DMS153 treated with DMSO at 0.1 percent for 48 hours (cell line): ENCODE results near the gene RAD51B.

Source experiments
- DNase-seq: peaks from one replicate; lab custom pipeline; 2025; ENCODE audit not compliant: unreplicated experiment; lab: John Stamatoyannopoulos, UW

The RAD51B gene

DNA sequence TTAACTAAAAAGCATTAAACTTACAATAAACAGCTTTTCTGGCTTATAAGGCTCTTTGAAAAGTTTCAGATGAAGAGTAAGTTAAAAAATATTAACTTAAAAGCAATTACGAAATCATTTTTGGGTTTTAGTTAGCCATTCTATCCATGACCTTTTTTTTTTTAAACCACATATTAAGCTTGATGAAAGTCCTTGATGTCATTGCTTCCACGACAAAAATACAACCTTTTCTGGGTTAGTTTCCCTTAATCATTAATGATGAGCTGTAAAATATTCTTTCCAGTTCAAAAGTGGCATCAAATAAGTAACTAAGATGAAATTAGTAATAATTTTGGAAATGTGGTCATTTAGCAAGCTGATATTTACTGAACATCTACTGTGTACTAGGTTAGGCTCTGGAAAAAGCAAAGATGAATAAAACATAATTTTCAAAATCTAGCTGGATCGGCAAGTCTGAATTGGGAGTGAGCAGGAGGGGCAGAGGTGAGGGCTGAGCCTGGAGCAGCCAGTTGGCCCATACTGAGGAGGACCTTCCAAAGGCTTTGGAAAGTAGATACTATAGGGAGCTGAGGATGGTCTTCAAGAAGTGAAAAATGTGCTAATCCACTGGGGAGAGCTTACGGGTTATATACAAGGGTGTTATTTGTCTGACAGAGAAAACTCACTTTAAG is 628.1 kb downstream of the RAD51B start:
- DNase-seq = no peak

DNA sequence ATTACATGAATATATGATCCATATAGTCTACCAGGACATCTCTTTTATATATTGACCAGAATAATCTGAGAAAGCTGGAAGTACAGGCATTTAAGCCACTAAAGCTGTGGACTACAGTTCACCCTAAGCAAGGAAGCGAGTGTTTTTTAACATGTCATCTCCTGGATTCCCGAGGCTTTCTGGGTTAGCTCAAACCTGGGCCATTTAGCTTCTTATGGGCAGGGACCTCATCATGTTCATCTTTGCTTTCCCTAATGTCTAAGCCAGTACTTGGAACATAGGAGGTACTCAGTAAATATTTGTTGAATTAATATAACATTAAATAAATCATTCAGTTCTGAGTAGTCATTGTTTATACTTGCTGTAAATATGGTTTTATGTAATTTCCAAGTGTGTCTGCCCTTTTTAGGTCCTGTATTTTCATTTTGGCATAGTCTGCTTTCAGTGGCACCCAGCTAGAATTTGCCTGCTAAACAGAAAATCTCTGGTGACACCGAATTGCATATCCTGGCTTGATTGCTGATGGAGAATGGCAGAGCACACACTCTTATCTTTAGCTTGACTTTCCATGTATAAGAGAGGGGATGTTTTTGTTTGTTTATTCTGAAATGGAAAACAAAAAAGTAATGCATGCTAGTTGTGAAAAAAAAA is 628.8 kb downstream of the RAD51B start:
- no peak for DNase-seq

- DNase-seq = no peak
Observed at GRCh38 chr14:68449561-68450181, 630.1 kb downstream of the RAD51B start.

DNA sequence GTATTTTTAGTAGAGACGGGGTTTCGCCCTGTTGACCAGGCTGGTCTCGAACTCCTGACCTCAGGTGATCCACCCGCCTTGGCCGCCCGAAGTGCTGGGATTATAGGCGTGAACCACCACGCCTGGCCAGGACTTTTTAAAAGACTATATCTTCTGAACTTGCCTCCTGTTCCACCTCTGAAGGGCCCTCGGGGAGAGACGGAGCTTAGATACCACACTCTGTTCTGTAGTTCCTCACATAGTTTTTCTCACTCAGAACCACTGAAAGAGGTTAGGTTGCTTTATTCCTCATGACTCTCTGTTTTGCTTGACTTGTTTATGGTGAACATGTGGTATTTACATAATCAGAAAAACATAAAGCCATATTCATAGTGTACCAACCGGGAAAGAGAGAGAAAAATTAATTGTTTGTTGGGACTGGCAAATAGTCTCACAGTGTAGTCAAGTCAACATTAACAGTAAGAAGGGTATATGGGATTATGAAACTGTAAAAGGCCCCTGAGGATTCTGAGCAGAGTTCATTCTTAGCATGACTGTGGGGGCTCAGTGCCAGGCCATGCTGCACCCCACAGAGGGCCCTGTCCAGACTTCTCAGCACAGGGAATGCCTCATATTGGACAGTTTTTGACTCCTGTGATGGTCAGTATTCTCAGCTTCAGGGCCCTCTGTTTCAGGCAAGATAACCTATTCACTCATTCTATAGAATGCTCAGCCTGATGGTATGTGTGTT is 631.0 kb downstream of the RAD51B start:
- DNase-seq = no peak

DNA sequence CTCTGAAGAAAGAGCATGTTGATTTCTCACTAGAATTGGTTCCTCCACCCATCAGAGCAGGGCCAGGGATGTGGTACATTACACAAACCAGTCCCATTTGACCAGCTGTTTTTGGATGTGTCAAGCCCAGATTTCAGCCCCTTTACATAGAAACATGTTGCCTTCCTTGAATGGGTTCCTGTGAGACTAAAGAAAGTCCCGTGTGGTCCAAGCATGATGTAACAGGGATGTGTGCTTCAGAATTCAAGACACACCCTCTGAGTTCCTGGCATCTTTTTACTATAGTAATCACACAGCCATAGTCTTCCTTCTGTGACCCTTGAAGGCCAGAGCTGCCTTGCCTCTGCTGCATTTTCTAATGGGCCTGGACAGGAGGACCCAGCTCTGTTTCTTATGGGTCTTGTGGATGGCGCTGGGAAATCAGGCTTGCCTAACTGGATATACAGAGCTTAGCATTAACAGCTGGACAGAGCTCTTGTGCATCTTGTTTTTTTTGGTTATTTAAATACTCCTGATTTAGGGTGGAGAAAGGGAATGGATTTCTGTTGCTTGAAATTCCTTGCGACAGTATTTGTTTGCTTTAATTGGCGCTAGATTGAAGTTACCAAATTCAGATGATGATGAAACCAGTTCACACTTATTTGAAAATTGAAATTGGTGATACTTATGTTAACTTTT is 632.3 kb downstream of the RAD51B start:
- DNase-seq = no peak

GRCh38 chr14:68458253-68458652 is 638.7 kb downstream of the RAD51B start:
- no peak for DNase-seq

- DNase-seq = peak; percentile 36
Observed at GRCh38 chr14:68458840-68459469, 639.4 kb downstream of the RAD51B start.

- DNase-seq = no peak
Observed at GRCh38 chr14:68459480-68460136, 640.0 kb downstream of the RAD51B start.

DNA sequence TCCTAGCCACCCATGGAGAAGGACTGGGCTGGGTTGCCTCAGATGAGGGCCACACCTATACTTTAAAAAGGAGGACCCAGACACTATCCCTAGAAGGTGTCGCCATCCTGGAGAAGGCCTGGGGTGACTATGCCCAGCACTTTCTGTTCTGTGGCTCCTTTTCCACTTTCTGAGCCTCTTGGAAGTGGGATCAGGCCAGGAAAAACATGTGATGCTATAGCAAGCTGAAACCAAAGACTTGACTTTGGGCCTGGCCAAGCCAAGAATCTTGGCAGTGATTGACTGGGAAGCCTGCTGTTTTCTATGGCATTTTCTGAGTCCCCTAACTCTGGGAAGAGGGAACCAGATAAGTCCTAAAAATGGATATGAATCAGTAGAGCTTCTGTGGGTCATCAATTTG is 641.0 kb downstream of the RAD51B start:
- no peak for DNase-seq

DNA sequence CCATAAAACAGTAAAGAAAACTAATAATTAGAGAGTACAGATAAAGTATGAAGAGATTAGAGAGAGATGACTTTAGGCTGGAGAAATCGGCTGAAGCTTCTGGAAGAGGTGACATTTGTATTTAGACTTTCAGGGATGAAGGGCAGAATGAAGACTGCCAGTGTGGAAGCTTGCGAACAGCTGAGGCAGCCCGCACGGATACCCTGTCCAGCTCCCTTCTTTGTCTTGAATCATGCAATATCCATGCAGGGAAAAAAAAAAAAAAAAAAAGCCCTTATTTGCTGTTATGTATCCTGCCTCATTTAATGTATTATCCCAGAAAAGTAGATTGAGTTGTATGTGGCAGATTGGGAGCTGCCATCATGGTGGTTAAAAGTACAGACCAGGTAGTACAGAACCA is 641.5 kb downstream of the RAD51B start:
- no peak for DNase-seq

- DNase-seq = no peak
Observed at GRCh38 chr14:68462683-68463082, 643.1 kb downstream of the RAD51B start.

GRCh38 chr14:68463299-68463698 is 643.7 kb downstream of the RAD51B start:
- DNase-seq = no peak

DNA sequence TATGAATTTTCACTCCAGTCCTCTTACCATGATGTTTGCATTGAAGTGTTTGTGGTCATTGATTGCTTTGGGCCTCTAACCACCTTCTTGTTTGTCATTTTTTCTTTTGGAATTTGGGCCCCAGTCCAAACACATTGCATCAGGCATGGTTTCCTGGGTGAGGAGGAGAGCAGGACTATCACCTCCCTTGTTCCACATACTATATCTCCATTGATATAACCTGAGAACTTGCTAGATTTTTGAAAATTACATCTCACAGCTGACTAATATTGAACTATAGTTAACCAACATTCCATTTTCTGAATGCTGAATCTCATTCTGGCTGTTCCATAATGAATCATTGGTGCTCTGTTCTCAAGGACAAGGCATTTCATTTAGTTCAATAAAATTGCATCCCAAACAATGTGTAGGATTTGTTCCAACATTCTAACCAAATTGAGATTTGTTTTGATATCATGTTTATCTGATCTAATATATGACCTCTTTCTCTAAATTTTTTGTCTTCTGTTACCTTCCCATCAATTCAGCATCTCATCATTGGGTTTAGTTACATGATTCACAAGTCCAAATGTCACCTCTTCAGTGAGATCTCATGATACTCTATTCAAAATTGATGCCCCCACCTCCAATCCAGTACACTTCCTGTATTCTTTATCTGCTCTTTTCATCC is 644.3 kb downstream of the RAD51B start:
- no peak for DNase-seq

- no peak for DNase-seq
Observed at GRCh38 chr14:68464711-68465110, 645.1 kb downstream of the RAD51B start.

DNA sequence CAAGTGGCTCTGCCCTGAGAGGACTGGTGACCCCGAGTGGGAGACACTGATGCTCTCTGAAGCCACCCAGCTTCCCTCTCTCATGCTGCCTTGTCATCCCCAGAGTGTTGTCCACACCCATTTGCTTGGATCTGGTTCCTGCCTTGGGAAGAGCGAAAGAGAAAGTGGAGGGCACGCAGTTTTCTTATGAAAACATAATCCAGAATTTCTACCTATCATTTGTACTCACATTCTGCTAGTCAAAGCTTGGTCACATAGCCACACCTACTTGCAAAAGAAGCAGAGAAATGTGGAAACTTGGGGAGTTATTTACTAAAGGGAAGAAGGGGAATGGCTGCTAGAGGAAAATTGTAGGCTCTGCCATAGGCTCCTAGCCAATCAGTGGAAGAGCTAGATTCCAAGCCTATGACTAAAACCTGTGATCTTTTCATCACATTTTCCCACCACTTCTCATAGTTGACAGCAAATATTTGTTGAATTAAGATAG is 647.0 kb downstream of the RAD51B start:
- DNase-seq = no peak

- DNase-seq = no peak
Observed at GRCh38 chr14:68467425-68467824, 647.8 kb downstream of the RAD51B start.

DNA sequence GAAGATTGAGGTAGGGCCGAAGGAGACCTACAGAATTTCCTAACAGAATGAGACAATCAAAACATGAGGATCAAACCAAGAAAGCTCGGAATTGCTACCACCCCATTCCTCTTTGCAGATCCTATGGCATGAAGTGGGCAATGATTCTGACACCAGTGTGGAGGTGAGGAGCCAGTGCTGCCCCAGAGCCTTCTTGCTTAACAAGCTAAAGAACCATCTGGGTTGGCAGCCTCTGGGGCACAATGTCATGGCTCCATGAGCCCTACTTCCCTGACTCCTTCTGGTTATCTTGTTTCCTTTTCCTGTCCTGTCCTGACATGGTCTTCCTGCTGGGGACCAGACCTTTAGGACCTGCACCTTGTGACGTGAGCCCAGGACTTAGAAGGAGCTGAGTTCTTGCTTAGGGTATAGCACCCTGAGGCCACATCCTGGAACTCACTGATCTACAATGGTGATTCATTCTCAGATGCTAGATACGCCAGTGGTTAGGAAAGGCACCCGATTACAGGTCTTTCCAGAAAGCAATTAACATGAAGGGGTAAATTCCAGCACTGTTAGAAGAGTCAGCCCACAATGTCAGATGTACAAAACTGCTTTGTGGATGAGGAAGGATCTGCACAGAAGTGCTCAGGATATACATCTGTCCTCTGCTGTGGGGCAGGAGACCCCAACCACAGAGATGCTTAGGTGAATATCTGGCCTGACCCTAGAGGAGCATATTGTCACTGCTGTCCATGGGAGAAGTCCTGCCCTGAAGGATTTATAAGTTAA is 649.0 kb downstream of the RAD51B start:
- DNase-seq = no peak

- no peak for DNase-seq
Observed at GRCh38 chr14:68469208-68469713, 649.7 kb downstream of the RAD51B start.

DNA sequence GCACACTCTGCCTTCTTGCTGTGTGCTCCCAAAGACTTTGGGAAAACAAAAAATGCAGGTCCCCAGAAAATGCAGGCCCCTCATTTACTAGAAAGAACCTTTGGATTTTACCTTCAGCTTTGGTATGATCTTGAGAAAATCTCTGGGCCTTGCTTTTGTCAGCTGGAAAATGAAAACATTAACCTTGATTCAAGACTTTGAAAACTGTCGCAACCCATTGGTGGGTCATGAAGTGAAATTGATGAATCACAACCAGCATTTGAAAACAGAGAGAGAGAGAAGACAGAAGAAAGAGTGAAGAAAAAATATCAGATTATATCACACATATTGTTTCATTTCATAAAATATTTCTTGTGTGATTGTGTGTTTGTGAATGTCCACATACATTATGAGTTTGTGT is 650.8 kb downstream of the RAD51B start:
- DNase-seq = no peak
